HG03095 (cell line): ENCODE data around the gene NOSIP.

ENCODE experiments used
- ATAC-seq: cut with Tn5 transposase; IDR thresholded peaks from one replicate; pipeline ENCODE4 v1.9.1; 2021; ENCODE audit warnings: moderate library complexity; ENCODE audit not compliant: unreplicated experiment

NOSIP gene

GRCh38 chr19:49574206-49574755 lies 6.1 kb downstream of the NOSIP start:
- no peak for ATAC-seq

DNA sequence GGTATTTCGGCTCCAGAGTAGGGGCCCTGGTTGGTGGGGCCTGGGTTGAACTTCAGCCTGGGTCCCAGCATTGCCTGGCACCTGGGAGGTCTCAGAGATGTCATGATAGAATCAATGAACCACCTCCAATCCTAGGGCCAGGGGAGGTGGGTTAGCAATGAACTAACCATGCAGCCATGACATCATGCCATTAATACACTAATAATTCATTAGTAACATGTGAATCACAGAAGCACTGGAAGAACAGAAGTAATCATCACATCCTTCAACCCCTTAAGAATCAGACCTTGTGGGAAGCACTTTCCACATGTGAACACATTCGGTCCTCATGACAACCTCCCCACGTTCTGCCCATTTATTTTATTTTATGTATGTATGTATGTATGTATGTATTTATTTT lies 6.9 kb downstream of the NOSIP start:
- no peak for ATAC-seq

DNA sequence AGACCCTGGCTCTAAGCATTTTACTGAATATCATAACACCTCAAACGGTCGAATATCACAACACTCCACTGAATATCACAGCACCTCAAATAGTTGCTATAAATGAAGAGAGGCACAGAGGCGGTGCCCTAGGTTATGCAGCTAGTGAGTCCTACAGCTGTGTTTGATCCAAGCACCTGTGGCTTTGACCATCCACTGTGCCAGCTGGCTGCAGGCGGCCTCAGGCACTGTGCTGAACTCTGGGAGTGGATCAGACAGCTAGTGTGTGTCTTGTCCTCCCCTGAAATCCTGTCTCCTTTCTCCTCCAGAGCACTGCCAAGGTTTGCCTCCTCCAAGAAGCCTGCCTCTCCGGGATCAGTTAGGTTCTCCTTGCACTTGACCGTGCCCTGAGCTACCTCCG lies 7.3 kb downstream of the NOSIP start:
- ATAC-seq: no peak

- ATAC-seq: no peak
Measured at GRCh38 chr19:49570997-49571676, 9.2 kb downstream of the NOSIP start.

DNA sequence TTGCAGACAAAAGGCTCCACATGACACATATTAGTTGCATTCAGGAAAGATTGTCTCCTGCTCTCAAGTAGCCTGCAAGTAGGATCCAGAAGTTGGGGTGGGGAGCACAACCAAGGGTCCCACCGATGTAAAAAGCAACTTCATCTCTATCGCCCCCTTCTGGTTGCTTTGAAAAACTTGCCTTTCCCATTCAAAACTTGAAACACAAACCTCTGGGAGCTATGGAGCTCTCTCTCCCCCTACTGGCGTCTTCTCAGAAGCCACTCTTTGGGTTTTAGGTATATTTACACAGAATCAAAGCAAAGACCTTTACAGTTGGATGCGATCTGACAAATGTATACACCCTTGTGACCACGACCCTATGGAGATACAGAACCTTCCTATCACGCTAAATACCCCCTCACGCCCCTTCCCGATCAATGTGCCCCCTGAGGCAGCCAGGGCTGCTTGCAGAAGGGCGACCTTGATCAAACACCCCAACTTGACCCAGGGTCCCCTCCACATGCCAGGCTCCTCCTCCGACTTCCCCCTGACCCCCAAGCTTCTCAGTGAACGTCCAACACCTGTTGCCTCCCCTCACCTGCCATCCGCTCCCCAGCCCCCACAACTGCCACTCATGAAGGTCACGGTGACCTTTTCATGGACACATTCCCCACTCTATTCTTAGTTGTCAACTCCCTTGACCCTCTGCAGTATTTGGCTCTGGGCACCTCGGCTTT lies 10.1 kb downstream of the NOSIP start:
- ATAC-seq: no peak

GRCh38 chr19:49567861-49568441 lies 12.4 kb downstream of the NOSIP start:
- ATAC-seq: no peak

DNA sequence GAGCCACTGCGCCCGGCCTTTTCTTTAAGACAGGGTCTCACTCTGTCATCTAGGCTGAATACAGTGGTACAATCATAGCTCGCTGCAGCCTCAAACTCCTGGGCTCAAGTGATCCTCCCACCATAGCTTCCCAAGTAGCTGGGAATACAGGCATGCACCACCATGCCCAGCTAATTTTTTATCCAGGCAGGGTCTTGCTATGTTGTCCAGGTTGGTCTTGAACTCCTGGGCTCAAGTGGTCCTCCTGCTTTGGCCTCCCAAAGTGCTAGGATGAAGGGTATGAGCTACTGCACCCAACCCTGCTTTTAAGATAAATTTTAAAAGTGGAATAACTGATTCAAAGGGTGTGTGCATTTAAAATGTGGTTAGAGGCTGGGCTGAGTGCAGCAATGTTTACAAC lies 14.1 kb downstream of the NOSIP start:
- ATAC-seq: no peak

DNA sequence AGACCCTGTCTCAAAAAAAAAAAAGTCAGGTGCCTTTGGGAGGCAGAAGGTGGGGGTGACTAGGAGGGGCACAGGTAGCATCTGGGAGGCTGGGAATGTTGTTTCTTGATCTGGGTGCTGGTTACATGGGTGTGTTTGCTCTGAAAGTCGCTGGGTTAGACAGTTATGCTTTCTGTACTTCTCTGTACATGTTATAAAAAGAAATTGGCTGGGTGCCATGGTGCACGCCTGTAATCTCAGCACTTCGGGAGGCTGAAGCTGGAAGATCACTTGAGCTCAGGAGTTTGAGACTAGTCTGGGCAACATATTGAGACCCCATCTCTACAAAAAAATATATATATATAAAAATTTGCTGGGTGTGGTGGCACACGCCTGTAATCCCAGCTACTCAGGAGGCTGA lies 15.1 kb downstream of the NOSIP start:
- no peak for ATAC-seq

DNA sequence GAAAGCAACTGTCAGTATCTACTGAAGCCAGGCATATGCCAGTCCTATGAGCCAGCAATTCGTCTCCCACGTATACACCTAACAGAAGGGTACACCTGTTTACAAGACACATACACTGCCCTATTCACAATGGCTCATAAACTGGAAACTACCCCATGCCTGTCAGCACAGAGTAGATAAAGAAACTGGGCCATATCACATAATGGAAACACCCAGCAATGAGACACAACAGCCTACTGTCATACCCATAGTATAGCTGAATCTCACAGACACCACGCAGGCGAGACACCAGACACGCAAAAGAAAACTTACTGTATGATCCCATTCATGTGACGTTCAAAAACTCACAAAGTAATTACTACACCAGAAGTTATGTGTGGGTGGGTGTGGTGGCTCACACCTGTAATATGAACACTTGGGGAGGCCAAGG lies 15.7 kb downstream of the NOSIP start:
- no peak for ATAC-seq

DNA sequence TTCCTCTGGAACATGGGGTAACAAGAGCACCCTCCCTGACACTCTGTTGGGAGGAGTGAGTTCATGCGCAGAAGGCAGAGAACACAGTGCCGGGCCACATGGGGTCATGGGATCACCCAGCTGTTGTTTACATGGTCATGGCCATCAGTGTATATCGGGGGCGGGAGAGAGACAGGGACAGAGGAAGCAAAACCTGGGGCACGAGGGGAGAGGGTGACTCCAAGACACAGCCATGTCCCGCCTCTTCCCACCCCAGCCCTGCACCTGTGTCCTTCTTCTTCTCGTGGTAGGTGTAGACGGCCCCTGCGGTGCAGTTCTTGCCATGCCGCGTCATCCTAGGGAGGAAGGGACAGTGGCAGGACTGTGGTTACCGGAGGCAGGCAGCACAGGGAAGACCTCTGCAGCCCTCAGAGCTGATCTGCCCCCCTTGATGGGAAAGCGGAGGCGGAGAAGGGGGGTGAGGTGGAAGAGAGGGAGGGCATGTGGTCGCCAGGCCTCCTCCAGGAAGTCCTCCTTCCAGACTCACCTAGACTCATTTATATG lies 19.9 kb downstream of the NOSIP start:
- ATAC-seq: no peak

- no peak for ATAC-seq
Measured at GRCh38 chr19:49559928-49560327, 20.4 kb downstream of the NOSIP start.

- ATAC-seq: no peak
Measured at GRCh38 chr19:49559443-49559842, 20.9 kb downstream of the NOSIP start.

DNA sequence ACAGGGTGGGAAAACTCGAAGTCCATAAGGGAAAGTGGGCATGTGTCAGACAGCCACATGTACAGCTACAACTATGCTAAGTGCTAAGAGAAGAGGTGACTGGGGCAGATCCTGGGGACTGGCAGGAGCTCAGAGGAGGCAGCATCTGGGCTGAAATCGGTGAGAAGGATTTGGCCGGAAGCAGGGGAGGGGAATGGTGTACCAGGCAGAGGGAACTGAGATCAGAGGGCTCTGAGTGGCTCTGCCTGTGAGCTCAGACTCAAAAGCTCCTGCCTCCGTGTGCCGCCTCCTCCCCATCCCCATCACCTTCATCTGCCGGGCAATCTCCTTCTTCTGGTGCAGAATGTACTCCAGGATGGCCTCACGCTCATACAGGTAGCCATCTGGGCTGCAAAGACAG lies 21.8 kb downstream of the NOSIP start:
- ATAC-seq: no peak

DNA sequence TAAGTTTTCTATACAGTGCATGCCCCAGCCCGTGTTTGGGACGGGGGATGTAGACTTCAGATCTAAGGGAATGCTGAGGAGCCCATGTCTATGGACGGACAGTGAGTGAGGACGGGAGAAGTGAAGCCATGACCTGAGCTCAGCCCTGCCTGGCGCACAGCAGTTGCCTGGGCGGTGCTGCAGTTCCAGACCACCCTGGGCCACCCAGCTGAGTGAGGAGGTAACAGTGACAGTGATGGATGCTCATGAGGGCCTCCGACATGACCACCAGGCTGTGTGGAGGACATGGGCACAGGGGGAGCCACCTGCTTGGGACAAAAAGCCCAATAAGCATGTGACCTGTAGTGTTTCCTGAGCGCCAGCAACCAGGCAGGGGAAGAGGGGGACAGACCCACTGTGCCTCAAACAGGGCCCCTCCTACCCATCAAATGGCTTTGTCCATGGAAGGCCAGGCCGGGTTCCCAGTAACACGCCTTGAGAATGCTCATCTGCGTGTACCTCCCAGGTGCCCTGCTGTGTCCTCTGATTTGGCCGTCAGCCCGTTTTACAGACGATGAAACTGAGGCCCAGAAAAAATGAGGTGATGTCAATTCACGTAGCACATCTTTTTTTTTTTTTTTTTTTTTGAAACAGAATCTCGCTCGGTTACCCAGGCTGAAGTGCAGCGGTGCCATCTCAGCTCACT lies 22.6 kb downstream of the NOSIP start:
- ATAC-seq: no peak

GRCh38 chr19:49556412-49557398 lies 23.7 kb downstream of the NOSIP start:
- ATAC-seq: no peak

DNA sequence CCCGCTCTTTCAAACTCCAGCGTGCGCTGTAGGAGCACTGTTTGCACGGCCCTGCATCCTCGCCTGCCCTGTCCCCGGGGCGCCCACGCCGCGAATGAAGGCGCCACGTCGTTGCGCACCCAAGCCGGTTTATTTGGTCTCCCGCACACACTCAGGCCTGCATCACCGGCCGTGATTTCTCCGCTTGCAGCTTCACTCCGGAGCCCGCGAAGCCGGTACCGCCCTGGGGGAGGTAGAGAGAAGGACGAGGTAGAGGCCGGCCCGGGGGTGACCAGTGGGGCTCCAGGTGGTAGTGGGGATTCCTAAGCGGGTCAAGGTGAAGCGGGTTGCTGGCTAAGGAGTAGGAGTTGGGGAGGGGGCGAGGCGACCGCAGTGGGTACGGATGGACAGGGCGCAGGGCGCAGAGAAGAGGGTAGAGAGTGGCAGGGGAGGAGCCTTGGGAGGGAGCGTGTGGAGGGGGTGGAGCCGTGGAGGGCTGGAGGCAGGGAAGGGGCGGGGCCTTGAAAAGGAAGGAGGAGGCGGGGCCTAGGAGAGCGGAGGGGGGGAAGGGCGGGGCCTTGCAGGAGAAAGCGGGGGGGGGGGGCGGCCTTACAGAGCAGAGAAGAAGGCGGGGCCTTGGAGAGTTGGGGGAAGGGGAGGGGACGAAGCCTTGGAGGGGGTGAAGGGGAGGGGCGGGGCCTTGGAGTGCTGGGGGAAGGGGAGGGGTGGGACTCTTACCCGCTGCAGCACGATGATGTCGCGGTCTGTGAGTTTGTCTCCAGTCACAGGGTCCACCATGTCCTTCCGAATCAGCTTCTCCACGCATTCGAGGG lies 24.6 kb downstream of the NOSIP start:
- no peak for ATAC-seq

DNA sequence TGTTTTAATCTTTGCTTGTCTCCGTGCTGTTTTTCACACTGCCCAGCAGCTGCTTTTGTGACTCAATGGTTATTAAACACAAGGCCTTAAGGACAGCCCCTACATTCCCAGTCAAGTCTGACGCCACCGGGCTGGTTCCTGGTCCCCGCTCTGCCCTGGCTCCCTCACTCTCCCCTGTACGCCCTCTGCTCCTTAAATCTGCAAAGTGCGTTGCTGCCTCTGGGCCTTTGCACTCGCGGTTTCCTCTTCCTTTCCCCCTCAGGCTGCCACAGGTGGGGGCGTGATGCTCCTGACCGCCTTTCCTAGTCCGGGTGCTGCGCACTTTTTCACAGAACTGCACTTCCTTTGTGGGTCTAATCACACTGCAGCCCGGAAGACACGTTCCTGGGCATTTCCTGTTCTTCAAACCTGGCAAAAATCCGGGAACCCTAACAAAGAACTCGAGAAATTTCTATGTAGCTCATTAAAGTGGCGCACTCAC lies 25.6 kb downstream of the NOSIP start:
- ATAC-seq: no peak

- ATAC-seq: no peak
Measured at GRCh38 chr19:49553451-49554271, 26.7 kb downstream of the NOSIP start.
